T47D (cell line): ENCODE results near the gene DTD1.

Source experiments
- DNase-seq, 2 experiments: peaks; one replicate each; pipeline versions ENCODE4 v3.0.0 to v3.0.0-alpha.2; 2011 to 2012; ENCODE audit warnings: low read depth in 1 of 2, low spot score in 1 of 2
- JUND ChIP-seq: IDR thresholded peaks from 2 replicates; pipeline ENCODE4 v1.6.1; 2012; ENCODE audit warnings: low read depth
- in situ Hi-C: cut with HindIII; loops from 2 replicates; pipeline ENCODE4 v1.10.0; 2016; ENCODE audit warnings: low sequenced_read_pairs, low pct_unique_long_range_greater_than_20kb

DTD1 gene

DNA sequence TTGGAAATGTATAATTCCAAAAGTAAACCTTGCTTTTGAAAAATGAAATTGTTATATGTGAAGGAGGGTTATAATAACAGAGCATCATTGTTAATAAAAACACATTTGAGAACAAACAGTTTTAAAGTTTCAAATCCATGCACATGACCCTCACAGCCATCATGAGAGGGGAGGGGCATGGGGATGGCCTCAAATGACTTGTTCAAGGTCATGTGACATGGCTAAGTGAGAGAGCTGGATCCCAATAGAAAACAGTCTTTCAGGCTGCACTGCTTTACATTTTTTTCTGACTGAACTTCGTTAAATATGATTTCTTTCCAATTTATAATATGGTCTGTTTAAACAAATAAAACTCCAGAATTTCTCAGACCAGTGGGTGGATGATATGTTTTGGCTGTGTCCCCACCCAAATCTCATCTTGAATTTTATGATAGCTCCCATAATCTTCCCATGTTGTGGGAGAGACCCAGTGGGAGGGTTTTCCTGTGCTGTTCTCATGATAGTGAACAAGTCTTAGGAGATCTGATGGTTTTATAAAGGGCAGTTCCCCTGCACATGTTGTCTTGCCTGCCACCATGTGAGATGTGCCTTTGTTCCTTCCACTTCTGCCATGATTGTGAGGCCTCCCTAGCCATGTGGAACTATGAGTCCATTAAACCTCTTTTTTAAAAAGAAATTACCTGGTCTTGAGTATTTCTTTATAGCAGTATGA, 66.0 kb downstream of the DTD1 start:
- no peak for TF ChIP-seq JUND
- DNase-seq, result no peak
- in situ Hi-C loops, result no loop called here

DNA sequence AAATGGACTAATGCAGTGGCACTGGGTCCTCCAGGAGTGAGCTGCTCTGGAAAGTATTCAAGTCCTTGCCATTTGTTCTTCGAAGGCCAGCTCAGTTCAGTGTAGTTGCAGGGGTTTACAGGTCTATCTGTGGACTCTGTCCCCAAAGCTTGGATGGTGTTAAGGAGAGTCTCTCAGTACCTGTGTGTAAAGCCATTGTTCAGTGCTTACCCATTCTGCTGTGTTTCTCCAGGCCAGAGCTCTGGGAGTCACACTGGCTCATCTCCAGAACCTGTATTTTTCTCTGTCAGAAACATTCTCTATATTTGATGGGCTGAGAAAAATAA, 66.6 kb downstream of the DTD1 start:
- TF ChIP-seq JUND, result no peak
- in situ Hi-C loops, result no loop called here
- no peak for DNase-seq

DNA sequence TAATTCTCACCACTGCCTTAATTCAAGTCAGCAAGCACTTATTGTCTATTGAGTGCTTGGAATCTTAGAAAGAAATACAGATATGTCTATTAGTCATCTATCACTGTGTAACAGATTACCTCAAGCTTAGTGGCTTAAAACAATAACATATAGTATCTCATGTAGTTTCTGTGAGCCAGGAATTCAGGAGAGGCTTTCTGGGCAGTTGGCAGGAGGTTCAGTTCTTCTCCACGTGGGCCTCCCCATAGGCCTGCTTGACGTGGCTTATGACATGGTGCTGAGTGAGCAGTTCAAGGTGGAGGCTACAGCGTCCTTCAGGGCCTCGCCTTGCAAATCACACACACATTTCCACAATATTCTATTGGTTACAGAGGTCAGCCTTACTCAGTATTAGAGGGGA, 69.7 kb downstream of the DTD1 start:
- TF ChIP-seq JUND, result no peak
- in situ Hi-C loops, result no loop called here
- no peak for DNase-seq

DNA sequence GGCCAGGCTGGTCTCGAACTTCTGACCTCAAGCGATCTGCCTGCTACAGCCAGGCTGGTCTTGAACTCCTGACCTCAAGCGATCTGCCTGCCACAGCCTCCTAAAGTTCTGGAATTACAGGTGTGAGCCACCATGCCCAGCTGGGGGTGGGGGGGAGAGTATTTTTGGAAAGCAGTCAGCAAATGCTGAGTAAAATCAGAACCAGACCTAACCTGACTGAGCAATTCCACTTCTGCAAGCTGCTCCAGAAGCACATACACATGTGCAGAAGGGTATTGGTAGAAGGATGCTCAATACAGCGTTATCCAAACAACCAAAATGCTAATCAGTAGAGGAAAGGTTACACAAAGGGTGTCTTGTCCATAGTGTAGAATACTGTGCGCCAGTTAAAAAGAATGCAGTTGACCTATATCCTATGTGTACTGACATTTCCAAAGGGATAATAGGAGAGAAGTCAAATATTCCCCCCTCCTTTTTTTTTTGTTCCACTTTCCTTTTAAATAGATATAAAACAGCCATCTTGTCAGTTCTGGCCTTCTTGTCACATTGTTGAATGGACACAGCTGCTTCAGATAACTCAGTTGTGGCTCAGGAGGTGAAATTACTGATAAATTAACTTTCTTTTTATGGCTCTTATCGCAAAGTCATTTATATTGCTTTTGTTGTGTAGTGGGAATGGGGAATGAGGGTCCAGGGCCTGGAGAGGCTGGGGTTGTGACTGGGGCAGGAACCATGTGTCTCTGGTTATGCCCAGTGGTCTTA, 74.6 kb downstream of the DTD1 start:
- TF ChIP-seq JUND, result no peak
- DNase-seq, result no peak
- in situ Hi-C loops, result no loop called here

DNA sequence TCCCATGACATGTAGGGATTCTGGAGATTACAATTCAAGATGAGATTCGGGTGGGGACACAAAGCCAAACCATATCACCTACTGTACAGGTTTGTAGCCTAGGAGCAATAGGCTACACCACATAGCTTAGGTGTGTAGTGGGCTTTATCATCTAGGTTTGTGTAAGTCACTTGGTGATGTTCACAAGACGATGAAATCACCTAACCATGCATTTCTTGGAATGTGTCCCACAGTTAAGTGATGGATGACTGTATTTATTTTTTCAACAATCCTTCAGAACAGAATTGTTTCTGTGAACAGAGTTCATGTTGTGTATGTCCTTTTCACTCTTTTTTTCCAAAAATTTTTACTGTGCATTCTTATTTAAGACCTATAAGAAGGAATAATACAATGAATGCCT, 76.1 kb downstream of the DTD1 start:
- DNase-seq, result no peak
- TF ChIP-seq JUND, result no peak
- in situ Hi-C loops, result no loop called here

DNA sequence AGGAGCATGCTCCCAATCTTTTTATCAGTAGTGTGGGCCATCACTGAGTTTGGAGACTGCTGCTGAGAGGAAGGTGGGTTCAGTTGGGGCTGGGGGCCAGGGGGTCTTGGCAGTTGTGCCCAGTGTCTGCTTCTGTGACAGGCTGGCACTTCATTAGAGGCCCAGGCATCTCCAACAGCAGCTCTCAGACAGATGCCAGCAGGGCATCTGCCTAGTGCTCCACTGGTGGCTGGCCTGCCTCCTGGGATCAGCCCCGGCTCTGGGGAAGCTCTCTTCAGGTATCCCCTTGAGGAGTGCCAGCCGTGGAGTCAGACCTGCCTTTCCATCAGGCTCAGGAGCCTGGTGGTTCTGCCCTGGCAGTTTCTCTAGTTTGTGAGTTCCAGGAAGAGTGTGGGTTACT, 77.3 kb downstream of the DTD1 start:
- no peak for TF ChIP-seq JUND
- no peak for DNase-seq
- in situ Hi-C loops, result no loop called here

DNA sequence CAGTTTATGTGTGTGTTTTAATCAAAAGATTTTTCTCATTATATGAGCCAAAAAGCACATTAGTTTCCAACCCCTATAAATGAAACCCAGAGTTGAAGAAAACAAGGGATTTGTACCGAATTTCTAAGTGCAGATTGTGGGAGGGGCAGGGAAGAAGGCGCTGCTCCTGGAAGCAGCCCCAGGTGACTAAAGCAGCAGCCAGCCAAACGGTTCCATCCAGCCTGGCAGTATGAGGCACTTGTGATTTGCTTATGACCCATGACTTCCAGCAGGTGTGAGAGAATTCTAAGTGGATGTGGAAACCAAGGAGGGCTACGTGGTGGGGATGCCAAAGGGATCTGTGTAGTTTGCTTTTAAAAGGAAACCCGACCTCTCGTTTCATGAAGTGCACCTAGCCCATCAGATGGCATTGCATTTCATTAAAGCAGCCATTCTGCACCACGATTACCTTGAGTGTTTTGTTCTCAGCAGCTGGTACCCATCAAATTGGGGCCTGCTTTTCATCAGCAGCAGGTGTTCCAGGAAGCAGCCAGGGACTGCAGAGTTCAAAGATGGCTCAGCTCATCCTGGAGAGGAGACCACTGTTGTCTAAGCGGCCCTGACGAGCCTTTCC, 79.1 kb downstream of the DTD1 start:
- DNase-seq, result no peak
- TF ChIP-seq JUND, result no peak
- in situ Hi-C loops, result no loop called here

DNA sequence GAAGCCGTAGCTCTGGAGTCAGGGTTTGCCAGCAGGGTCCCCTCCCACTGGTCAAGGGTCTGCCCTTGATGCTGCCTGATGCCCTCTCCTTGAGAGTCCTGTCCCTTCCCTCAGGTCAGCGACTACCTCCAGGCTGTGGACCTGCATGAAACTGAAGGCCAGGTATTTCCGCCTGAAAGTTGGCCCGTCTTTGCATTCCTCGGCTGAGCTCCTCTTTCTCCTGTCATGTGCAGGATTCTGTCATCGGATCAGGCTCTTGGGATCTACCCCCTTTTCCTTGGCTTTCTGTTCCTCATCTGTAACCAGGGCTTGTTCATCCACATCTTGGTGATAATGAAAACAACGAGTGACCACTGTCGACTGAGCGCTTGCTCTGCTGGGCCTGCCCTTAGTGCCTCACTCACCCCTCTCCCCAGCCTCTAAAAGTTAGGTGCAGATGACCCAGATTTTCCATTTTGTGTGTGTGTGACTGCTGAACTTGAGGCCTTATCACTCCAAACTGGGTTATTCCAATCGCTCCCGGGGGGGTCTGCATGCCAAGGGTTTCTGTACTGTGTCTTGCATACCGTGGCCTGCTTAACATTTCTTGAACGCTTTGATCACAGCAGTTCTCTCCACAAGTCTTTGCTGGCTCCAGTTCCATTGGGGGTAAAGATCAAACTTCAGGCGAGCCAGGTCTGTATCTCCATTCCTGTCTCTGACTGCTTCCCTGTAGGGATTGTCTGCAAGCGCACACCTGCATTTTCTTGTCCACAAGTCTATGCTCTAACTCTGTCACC, 81.6 kb downstream of the DTD1 start:
- in situ Hi-C loops, result no loop called here
- TF ChIP-seq JUND, result no peak

DNA sequence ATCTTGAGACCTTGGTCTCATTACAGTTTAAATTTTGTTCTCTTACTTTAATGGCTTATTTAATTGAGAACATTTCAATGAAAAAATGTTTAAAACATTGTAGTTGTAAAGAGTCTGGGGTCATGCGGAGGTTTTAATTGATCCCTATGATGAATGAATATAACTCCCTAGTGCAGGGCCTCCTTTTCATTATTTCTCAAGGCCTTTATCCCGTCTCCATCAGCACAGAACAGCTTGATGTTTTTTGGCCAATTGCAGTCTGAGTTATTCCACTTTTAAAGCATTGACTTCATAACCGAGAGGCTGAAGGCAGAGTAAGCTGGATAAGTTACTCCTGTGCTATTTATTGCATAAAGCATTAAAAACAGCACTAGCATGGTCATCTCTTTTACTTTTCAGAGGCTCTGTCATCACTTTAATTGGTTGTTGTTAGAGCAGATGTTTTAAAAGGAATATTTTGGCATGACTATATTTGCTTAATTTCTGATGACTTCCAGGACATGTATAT, 83.4 kb downstream of the DTD1 start:
- no peak for TF ChIP-seq JUND
- DNase-seq, result no peak
- in situ Hi-C loops, result no loop called here

More for the DNA sequence above, 81.6 kb downstream of the DTD1 start:
- no peak for DNase-seq

DNA sequence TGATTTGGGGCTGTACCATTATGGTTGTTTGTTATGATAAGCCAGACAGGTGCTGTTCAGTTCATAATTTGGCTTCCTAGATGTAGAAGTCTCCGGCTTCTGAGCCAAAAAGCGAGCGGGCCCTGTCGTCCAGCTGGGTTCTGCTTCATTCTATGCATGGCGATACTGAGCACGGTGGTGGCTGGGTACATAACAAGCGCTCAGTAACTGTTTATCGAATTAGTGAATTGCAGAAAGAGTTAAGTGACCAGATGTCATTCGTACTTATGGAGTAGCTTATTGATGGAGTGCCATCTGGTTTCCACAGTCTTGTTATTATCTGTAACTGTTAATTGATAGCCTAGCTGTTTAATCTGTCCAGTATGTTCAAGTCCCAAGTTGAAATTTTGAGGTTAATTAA, 85.0 kb downstream of the DTD1 start:
- in situ Hi-C loops, result no loop called here
- no peak for TF ChIP-seq JUND
- no peak for DNase-seq

DNA sequence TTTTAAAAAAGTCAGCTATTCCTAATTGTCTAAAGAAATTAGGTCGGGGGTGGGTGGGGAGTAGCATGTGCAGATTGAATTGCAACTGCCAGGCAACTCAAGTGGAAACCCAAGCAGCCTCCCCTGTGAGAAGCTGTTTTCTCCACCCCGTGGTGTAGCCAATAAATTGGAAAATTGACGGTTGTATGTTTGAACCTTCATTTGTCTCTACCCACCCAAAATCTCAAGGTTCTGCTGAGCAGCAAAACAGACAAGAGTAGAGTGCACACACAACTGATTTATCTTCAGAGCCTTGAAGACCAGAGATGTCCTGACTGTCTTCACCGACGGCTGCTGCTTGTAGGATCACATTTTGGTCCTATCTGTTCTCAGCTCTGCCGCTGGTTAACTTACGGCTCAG, 88.5 kb downstream of the DTD1 start:
- DNase-seq, result no peak
- in situ Hi-C loops, result no loop called here
- TF ChIP-seq JUND, result no peak

DNA sequence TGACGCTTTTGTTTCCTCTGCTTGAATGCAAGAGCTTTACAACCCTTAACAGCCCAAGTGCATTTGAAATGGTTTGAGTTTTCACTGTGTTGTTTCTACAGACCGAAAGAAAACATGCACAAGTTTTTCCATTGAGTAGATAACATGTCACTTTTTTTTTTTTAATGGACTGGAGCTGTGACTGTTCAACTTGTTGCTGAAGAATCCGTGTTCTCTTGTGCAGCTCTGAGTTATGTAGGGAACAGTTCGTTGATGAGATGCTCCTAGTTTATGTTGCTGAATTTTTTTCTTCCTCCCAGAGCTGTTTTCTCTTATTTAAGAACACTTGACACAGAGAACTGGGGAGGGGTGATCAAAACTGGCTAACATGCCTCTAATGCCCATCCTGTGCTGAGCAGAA, 89.3 kb downstream of the DTD1 start:
- in situ Hi-C loops, result no loop called here
- TF ChIP-seq JUND, result no peak
- no peak for DNase-seq
